H9 (cell line): ENCODE measurements around the gene PCSK1N. TPM values are rescaled to one million over a fixed set of nuclear protein-coding genes. Genes with fewer than 3 reads are reported as not detected.

ENCODE experiments used
- DNase-seq: peaks from one replicate; pipeline ENCODE4 v3.0.0-alpha.2; 2017
- H2AFZ ChIP-seq: one replicate; pipeline ENCODE4 v1.6.1; 2013; ENCODE audit warnings: mild to moderate bottlenecking, low read length, control low read depth, moderate library complexity
- H2AK5ac ChIP-seq: 2 replicates; pipeline ENCODE4 v1.6.1; 2013; ENCODE audit warnings: low read length, control low read depth, mixed read lengths; ENCODE audit not compliant: insufficient read length
- H2BK120ac ChIP-seq: one replicate; pipeline ENCODE4 v1.6.1; 2013; ENCODE audit warnings: low read depth, mild to moderate bottlenecking, low read length, control low read depth, inconsistent platforms; ENCODE audit not compliant: poor library complexity, severe bottlenecking
- H2BK12ac ChIP-seq: 2 replicates; pipeline ENCODE4 v1.6.1; 2013; ENCODE audit warnings: low read length, control low read depth, mixed read lengths, low read depth; ENCODE audit not compliant: insufficient read length
- H2BK15ac ChIP-seq: 2 replicates; pipeline ENCODE4 v1.6.1; 2013; ENCODE audit warnings: low read depth, low read length, control low read depth
- H2BK20ac ChIP-seq: one replicate; pipeline ENCODE4 v1.6.1; 2013; ENCODE audit warnings: low read depth, mild to moderate bottlenecking, low read length, control low read depth, inconsistent platforms; ENCODE audit not compliant: poor library complexity, severe bottlenecking
- H2BK5ac ChIP-seq: 2 replicates; pipeline ENCODE4 v1.6.1; 2013; ENCODE audit warnings: low read length, control low read depth, mixed read lengths; ENCODE audit not compliant: insufficient read length
- H3K14ac ChIP-seq: 2 replicates; pipeline ENCODE4 v1.6.1; 2013; ENCODE audit warnings: low read length, control low read depth; ENCODE audit not compliant: insufficient read depth
- H3K18ac ChIP-seq: 2 replicates; pipeline ENCODE4 v1.6.1; 2013; ENCODE audit warnings: low read depth, mild to moderate bottlenecking, mixed read lengths, low read length, control low read depth; ENCODE audit not compliant: insufficient read length
- H3K23ac ChIP-seq: 2 replicates; pipeline ENCODE4 v1.6.1; 2013; ENCODE audit warnings: low read length, control low read depth, mixed read lengths, low read depth; ENCODE audit not compliant: insufficient read length
- H3K23me2 ChIP-seq: 2 replicates; pipeline ENCODE4 v1.6.1; 2013; ENCODE audit warnings: low read depth, mild to moderate bottlenecking, mixed read lengths, low read length, control low read depth; ENCODE audit not compliant: insufficient read length, poor library complexity, severe bottlenecking
- H3K27ac ChIP-seq: 2 replicates; pipeline ENCODE4 v1.5.1; 2013; ENCODE audit warnings: low read length, control low read depth, mixed read lengths, low read depth; ENCODE audit not compliant: insufficient read length
- H3K27me3 ChIP-seq: 2 replicates; pipeline ENCODE4 v1.6.1; 2013; ENCODE audit warnings: low read length, control low read depth, inconsistent platforms; ENCODE audit not compliant: insufficient read depth
- H3K4ac ChIP-seq: 2 replicates; pipeline ENCODE4 v1.6.1; 2013; ENCODE audit warnings: low read depth, mild to moderate bottlenecking, control low read depth, inconsistent platforms, low read length, moderate library complexity
- H3K4me1 ChIP-seq: 2 replicates; pipeline ENCODE4 v1.6.1; 2013; ENCODE audit warnings: low read length, control low read depth, inconsistent platforms; ENCODE audit not compliant: insufficient read depth
- H3K4me2 ChIP-seq: 2 replicates; pipeline ENCODE4 v1.6.1; 2013; ENCODE audit warnings: low read length, control low read depth, mixed read lengths; ENCODE audit not compliant: insufficient read length, insufficient read depth
- H3K56ac ChIP-seq: 2 replicates; pipeline ENCODE4 v1.6.1; 2013; ENCODE audit warnings: low read depth, mild to moderate bottlenecking, mixed read lengths, low read length, control low read depth; ENCODE audit not compliant: insufficient read length
- H3K79me1 ChIP-seq: 2 replicates; pipeline ENCODE4 v1.6.1; 2013; ENCODE audit warnings: low read depth, mild to moderate bottlenecking, moderate library complexity, low read length, control low read depth, inconsistent platforms; ENCODE audit not compliant: insufficient read depth, poor library complexity, severe bottlenecking
- H3K79me2 ChIP-seq: 2 replicates; pipeline ENCODE4 v1.6.1; 2013; ENCODE audit warnings: low read length, control low read depth, inconsistent platforms; ENCODE audit not compliant: insufficient read depth
- H3K9ac ChIP-seq: 2 replicates; pipeline ENCODE4 v1.6.1; 2013; ENCODE audit warnings: low read length, control low read depth, mixed read lengths; ENCODE audit not compliant: insufficient read length; ENCODE audit errors: extremely low read depth
- H3K9me3 ChIP-seq: one replicate; pipeline ENCODE4 v1.6.1; 2013; ENCODE audit warnings: low read depth, low read length, inconsistent platforms; ENCODE audit not compliant: control insufficient read depth
- H3T11ph ChIP-seq: one replicate; pipeline ENCODE4 v1.6.1; 2013; ENCODE audit warnings: mild to moderate bottlenecking, low read length, control low read depth, inconsistent platforms
- H4K20me1 ChIP-seq: one replicate; pipeline ENCODE4 v1.6.1; 2013; ENCODE audit not compliant: control insufficient read depth, insufficient read length, insufficient read depth
- H4K5ac ChIP-seq: 2 replicates; pipeline ENCODE4 v1.6.1; 2013; ENCODE audit warnings: low read depth, mild to moderate bottlenecking, mixed read lengths, low read length, control low read depth; ENCODE audit not compliant: insufficient read length
- H4K8ac ChIP-seq: replicated peaks from 2 replicates; pipeline ENCODE4 v1.6.1; 2013; ENCODE audit warnings: low read length, control low read depth, mixed read lengths, low read depth; ENCODE audit not compliant: insufficient read length
- H4K91ac ChIP-seq: 2 replicates; pipeline ENCODE4 v1.6.1; 2013; ENCODE audit warnings: low read depth, mild to moderate bottlenecking, moderate library complexity, mixed read lengths, low read length, control low read depth; ENCODE audit not compliant: insufficient read length
- H3K27ac Mint-ChIP-seq, 3 experiments: 2 replicates in 2 of 3; 3 replicates in 1 of 3; pipeline ENCODE4 v1.8.0; 2020 to 2021; ENCODE audit warnings: mixed read lengths in 3 of 3, mild to moderate bottlenecking in 1 of 3, moderate library complexity in 1 of 3
- H3K27me3 Mint-ChIP-seq: 2 replicates; pipeline ENCODE4 v1.8.0; 2021; ENCODE audit warnings: low read depth, mild to moderate bottlenecking, moderate library complexity, mixed read lengths
- H3K36me3 Mint-ChIP-seq, 3 experiments: 2 replicates in 2 of 3; 3 replicates in 1 of 3; pipeline ENCODE4 v1.8.0; 2020 to 2021; ENCODE audit warnings: low read depth in 3 of 3, mixed read lengths in 3 of 3; ENCODE audit not compliant: insufficient read depth in 1 of 3
- H3K4me1 Mint-ChIP-seq, 2 experiments: 2 replicates each; pipeline ENCODE4 v1.8.0; 2020; ENCODE audit warnings: mixed read lengths in 2 of 2
- H3K4me3 Mint-ChIP-seq, 2 experiments: 2 replicates in 1 of 2; 3 replicates in 1 of 2; pipeline ENCODE4 v1.8.0; 2020 to 2021; ENCODE audit warnings: mild to moderate bottlenecking in 2 of 2, mixed read lengths in 2 of 2, moderate library complexity in 1 of 2
- H3K9me3 Mint-ChIP-seq, 2 experiments: 2 replicates in 1 of 2; 3 replicates in 1 of 2; pipeline ENCODE4 v1.8.0; 2020; ENCODE audit warnings: mild to moderate bottlenecking in 2 of 2, mixed read lengths in 2 of 2, moderate library complexity in 1 of 2
- CTCF ChIP-seq: fragments of 200-600 bp; sonication (generic); conservative IDR thresholded peaks from 3 replicates; pipeline ENCODE4 v1.8.0; 2021; ENCODE audit warnings: antibody characterized with exemption, mild to moderate bottlenecking
- WGBS: extraction: QIAGEN DNeasy Blood & Tissue Kit; methylation state at CpG from one replicate; pipeline ENCODE4 v1.1.7; 2013; ENCODE audit warnings: missing lambda C conversion rate, low lambda C conversion rate, mixed read lengths; ENCODE audit not compliant: insufficient read length; ENCODE audit errors: extremely low coverage; 5-methylcytosine and 5-hydroxymethylcytosine counted together
- total RNA-seq: library from RNA; stranded (reverse); gene quantifications from 2 replicates; pipeline ENCODE4 v1.2.1, GENCODE V29; 2021

Gene PCSK1N
- total RNA-seq, 1 experiment from 2014 or later: 3.9 TPM

GRCh38 chrX:48815266-48815665 lies 20.1 kb downstream of the PCSK1N start:
- no peak for DNase-seq
- no peak overlapping the region for H3K4me2 ChIP-seq
- no peaks in the 10 kb centered on the region for H3K27me3 ChIP-seq
- peaks cover 64 to 83% of the 10 kb centered on the region in 2 experiments for H3K9me3 Mint-ChIP-seq
- no peak overlapping the region for H3K4me3 Mint-ChIP-seq
- H4K8ac ChIP-seq: no peak overlapping the region
- peaks cover 11 to 59% (median 53%) of the 10 kb centered on the region in 3 experiments for H3K36me3 Mint-ChIP-seq
- H3K9ac ChIP-seq: no peak overlapping the region
- no peak overlapping the region for H3K27ac ChIP-seq
- WGBS: no CpG with 5 or more reads among the region's 8 CpGs
- no peak overlapping the region for H2BK120ac ChIP-seq
- no peak overlapping the region for H3K14ac ChIP-seq
- H2BK5ac ChIP-seq: no peak overlapping the region
- no peak overlapping the region for H3K18ac ChIP-seq
- no peaks in the 10 kb centered on the region for H3K4me1 ChIP-seq
- no peak overlapping the region for H4K5ac ChIP-seq
- no peak overlapping the region; a peak in 1 of 7 replicates for H3K27ac Mint-ChIP-seq
- H3K9me3 ChIP-seq: peaks cover 20% of the 10 kb centered on the region
- no peak overlapping the region for H2BK20ac ChIP-seq
- no peaks in the 10 kb centered on the region for H3K79me2 ChIP-seq
- H3K27me3 Mint-ChIP-seq: peaks cover 2% of the 10 kb centered on the region
- no peak overlapping the region for H2BK12ac ChIP-seq
- no peak overlapping the region for H3K56ac ChIP-seq
- no peak overlapping the region for H2AFZ ChIP-seq
- H3K23me2 ChIP-seq: no peaks in the 10 kb centered on the region
- no peak overlapping the region for H3K4ac ChIP-seq
- H4K91ac ChIP-seq: no peak overlapping the region
- H3K79me1 ChIP-seq: no peaks in the 10 kb centered on the region
- H4K20me1 ChIP-seq: no peaks in the 10 kb centered on the region
- H2AK5ac ChIP-seq: no peak overlapping the region
- H3K4me1 Mint-ChIP-seq: no peaks in the 10 kb centered on the region
- TF ChIP-seq CTCF: no peak
- H3T11ph ChIP-seq: no peak overlapping the region
- H3K23ac ChIP-seq: no peak overlapping the region
- H2BK15ac ChIP-seq: no peak overlapping the region
